ENCODE data around the gene DSE.

DSE gene

GRCh38 chr6:116447052-116447451 lies 76.3 kb downstream of the DSE start:
- DNase-seq (ENCODE audit: low read depth in 3 of 3) = no peak

GRCh38 chr6:116447496-116448011 lies 76.8 kb downstream of the DSE start:
- no peak for DNase-seq (ENCODE audit: low read depth in 3 of 3)

GRCh38 chr6:116449565-116449964 lies 78.8 kb downstream of the DSE start:
- DNase-seq (ENCODE audit: low read depth in 3 of 3) = no peak

- no peak for DNase-seq (ENCODE audit: low read depth in 3 of 3)
Observed at GRCh38 chr6:116450185-116450710, 79.5 kb downstream of the DSE start.

- no peak for DNase-seq (ENCODE audit: low read depth in 3 of 3)
Observed at GRCh38 chr6:116450769-116451740, 80.3 kb downstream of the DSE start.

- DNase-seq (ENCODE audit: low read depth in 3 of 3) = no peak
Observed at GRCh38 chr6:116451916-116452315, 81.2 kb downstream of the DSE start.

- no peak for DNase-seq (ENCODE audit: low read depth in 3 of 3)
Observed at GRCh38 chr6:116452531-116452930, 81.8 kb downstream of the DSE start.

- DNase-seq (ENCODE audit: low read depth in 3 of 3) = no peak
Observed at GRCh38 chr6:116456106-116456505, 85.4 kb downstream of the DSE start.

- DNase-seq (ENCODE audit: low read depth in 3 of 3) = no peak
Observed at GRCh38 chr6:116456927-116457326, 86.2 kb downstream of the DSE start.

GRCh38 chr6:116458264-116458663 lies 87.5 kb downstream of the DSE start:
- no peak for DNase-seq (ENCODE audit: low read depth in 3 of 3)

GRCh38 chr6:116459927-116460326 lies 89.2 kb downstream of the DSE start:
- DNase-seq (ENCODE audit: low read depth in 3 of 3) = no peak

GRCh38 chr6:116461331-116461931 lies 90.7 kb downstream of the DSE start, which contains the start of gene CALHM6:
Gene CALHM6, plus strand, starts transcription at chr6:116461375. Its CDS starts 555 bp downstream, at chr6:116461930.
- DNase-seq (ENCODE audit: low read depth in 3 of 3) = no peak

- peak in 2 of 3 experiments; percentile 16 to 21 for DNase-seq (ENCODE audit: low read depth in 3 of 3)
Observed at GRCh38 chr6:116461932-116462885, 91.5 kb downstream of the DSE start.

- no peak for DNase-seq (ENCODE audit: low read depth in 3 of 3)
Observed at GRCh38 chr6:116463301-116463700, 92.6 kb downstream of the DSE start.

- no peak for DNase-seq (ENCODE audit: low read depth in 3 of 3)
Observed at GRCh38 chr6:116465246-116465645, 94.5 kb downstream of the DSE start.

- DNase-seq (ENCODE audit: low read depth in 3 of 3) = no peak
Observed at GRCh38 chr6:116467096-116467495, 96.3 kb downstream of the DSE start.

GRCh38 chr6:116467514-116467913 lies 96.8 kb downstream of the DSE start:
- DNase-seq (ENCODE audit: low read depth in 3 of 3) = no peak

GRCh38 chr6:116468293-116468692 lies 97.5 kb downstream of the DSE start:
- no peak for DNase-seq (ENCODE audit: low read depth in 3 of 3)

GRCh38 chr6:116471531-116471930 lies 100.8 kb downstream of the DSE start:
- no peak for DNase-seq (ENCODE audit: low read depth in 3 of 3)

- DNase-seq (ENCODE audit: low read depth in 3 of 3) = no peak
Observed at GRCh38 chr6:116472706-116473105, 102.0 kb downstream of the DSE start.

GRCh38 chr6:116475141-116475540 lies 104.4 kb downstream of the DSE start:
- DNase-seq (ENCODE audit: low read depth in 3 of 3) = no peak

Measured in stimulated activated CD4-positive, alpha-beta T cell treated with anti-CD3 and anti-CD28 coated beads, TNF-alpha, amount 100 ng/mL, for 4 hours (primary cell).